ENCODE measurements around the gene LSM3.

The LSM3 gene

GRCh38 chr3:14147617-14148016 lies 31.0 kb upstream of the LSM3 start:
- Mint-ChIP-seq H3K27me3 (ENCODE audit: low read depth) (no peaks in the 10 kb centered on the region), H3K4me1 (ENCODE audit: low read depth) (peaks cover 25% of the 10 kb centered on the region), H3K36me3 (ENCODE audit: low read depth) (peaks cover 20% of the 10 kb centered on the region), H3K9me3 (no peaks in the 10 kb centered on the region), H3K27ac (peak overlapping the region; percentile 71), H3K4me3 (no peak overlapping the region)

DNA sequence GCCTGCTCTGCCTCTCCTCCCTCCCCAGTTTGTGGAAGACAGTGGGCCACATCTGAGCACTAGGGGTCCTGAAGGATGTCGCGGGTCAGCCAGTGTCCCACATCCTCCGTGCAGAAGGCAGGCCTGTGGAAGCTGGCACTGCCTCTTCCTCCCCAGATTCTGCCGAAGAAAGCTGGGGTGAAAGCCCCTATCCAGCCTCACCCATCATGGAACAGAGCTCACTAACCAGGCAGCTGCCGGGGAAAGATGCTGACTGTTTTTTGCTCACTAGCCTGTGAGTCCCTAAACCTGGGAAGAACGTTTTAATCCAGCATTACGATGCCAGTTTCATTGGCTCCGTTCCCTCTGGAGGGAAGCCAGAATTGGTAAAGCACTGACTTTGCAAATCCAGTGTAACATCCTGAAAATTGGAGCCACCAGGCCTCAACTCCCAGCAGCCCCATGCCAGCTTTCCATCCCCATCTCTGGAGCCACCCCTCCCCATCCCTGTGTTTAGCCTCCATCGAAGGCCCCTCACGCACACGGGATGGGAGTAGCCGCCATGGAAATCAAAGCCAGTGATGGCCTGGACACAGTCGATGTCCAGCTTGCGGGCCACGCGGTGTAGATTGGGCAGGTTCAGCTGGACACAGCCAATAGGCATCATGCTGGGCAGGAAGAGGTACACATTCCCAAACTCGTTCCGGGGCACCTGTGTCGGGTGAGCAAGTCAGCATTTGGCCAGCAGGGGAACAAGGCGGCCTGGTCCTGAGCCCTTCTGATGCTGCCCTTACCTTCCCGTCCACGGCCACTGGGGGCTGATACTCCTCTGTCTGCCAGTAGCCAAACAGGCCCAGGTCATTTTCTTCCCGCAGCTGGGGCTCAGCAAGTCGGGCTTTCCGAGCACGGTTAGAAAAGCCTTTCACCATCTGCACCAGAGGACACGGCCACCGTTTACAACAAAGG lies 30.3 kb upstream of the LSM3 start:
- H3K9me3 Mint-ChIP-seq, result no peaks in the 10 kb centered on the region
- no peak overlapping the region for H3K27ac Mint-ChIP-seq
- H3K4me3 Mint-ChIP-seq, result no peak overlapping the region
- H3K4me1 Mint-ChIP-seq (ENCODE audit: low read depth), result peaks cover 20% of the 10 kb centered on the region
- no peaks in the 10 kb centered on the region for H3K27me3 Mint-ChIP-seq (ENCODE audit: low read depth)
- H3K36me3 Mint-ChIP-seq (ENCODE audit: low read depth), result peaks cover 22% of the 10 kb centered on the region

GRCh38 chr3:14150078-14150477 lies 28.5 kb upstream of the LSM3 start:
- H3K27me3 Mint-ChIP-seq (ENCODE audit: low read depth), result no peaks in the 10 kb centered on the region
- H3K9me3 Mint-ChIP-seq, result no peaks in the 10 kb centered on the region
- peaks cover 32% of the 10 kb centered on the region for H3K36me3 Mint-ChIP-seq (ENCODE audit: low read depth)
- no peak overlapping the region for H3K4me3 Mint-ChIP-seq
- H3K27ac Mint-ChIP-seq, result no peak overlapping the region
- peaks cover 6% of the 10 kb centered on the region for H3K4me1 Mint-ChIP-seq (ENCODE audit: low read depth)

- peak overlapping the region; percentile 63 for H3K27ac Mint-ChIP-seq
- H3K9me3 Mint-ChIP-seq, result no peaks in the 10 kb centered on the region
- H3K27me3 Mint-ChIP-seq (ENCODE audit: low read depth), result no peaks in the 10 kb centered on the region
- H3K4me3 Mint-ChIP-seq, result no peak overlapping the region
- H3K36me3 Mint-ChIP-seq (ENCODE audit: low read depth), result peaks cover 30% of the 10 kb centered on the region
- H3K4me1 Mint-ChIP-seq (ENCODE audit: low read depth), result peaks cover 3% of the 10 kb centered on the region
Measured at GRCh38 chr3:14150491-14151230, 28.0 kb upstream of the LSM3 start.

- H3K4me3 Mint-ChIP-seq, result no peak overlapping the region
- no peak overlapping the region for H3K27ac Mint-ChIP-seq
- peaks cover 2% of the 10 kb centered on the region for H3K4me1 Mint-ChIP-seq (ENCODE audit: low read depth)
- H3K9me3 Mint-ChIP-seq, result no peaks in the 10 kb centered on the region
- peaks cover 35% of the 10 kb centered on the region for H3K36me3 Mint-ChIP-seq (ENCODE audit: low read depth)
- no peaks in the 10 kb centered on the region for H3K27me3 Mint-ChIP-seq (ENCODE audit: low read depth)
Measured at GRCh38 chr3:14151471-14152083, 27.0 kb upstream of the LSM3 start.

DNA sequence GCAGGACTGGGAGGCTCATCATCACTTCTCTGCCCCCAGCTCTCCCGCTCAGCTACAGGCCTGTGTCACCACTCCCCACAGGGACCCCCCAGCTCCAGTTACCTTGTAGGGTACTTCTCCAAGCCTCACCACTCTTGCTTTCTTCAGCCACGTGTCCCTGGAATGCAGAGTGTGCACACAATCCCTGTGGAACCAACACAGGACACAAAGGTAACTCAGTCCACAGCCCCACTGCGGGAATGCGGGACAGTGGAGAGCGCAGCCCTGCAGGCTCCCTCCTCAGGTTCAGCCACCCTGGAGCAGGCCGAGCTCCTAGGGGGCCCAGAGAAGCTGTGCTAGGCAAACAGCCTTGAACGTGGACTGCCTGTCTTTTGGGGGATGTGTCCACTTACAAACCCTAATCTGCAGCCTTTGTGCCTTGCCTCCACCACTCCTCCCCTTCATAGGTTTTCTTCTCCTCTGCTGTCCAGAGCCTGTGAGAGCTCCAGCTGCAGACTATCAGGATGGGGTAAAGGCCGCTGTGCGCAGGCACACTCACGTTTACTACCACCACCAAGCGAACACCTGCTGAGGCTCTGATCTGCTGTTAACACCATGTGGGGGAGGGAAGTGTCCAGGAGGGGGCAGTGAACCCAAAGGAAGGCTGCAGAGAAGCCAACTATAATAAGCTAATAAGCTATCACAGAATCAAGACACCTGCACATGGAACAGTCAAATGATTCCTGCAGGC lies 26.2 kb upstream of the LSM3 start:
- H3K27me3 Mint-ChIP-seq (ENCODE audit: low read depth), result no peaks in the 10 kb centered on the region
- peaks cover 2% of the 10 kb centered on the region for H3K4me1 Mint-ChIP-seq (ENCODE audit: low read depth)
- H3K36me3 Mint-ChIP-seq (ENCODE audit: low read depth), result peaks cover 42% of the 10 kb centered on the region
- no peak overlapping the region for H3K27ac Mint-ChIP-seq
- H3K4me3 Mint-ChIP-seq, result no peak overlapping the region
- H3K9me3 Mint-ChIP-seq, result no peaks in the 10 kb centered on the region

DNA sequence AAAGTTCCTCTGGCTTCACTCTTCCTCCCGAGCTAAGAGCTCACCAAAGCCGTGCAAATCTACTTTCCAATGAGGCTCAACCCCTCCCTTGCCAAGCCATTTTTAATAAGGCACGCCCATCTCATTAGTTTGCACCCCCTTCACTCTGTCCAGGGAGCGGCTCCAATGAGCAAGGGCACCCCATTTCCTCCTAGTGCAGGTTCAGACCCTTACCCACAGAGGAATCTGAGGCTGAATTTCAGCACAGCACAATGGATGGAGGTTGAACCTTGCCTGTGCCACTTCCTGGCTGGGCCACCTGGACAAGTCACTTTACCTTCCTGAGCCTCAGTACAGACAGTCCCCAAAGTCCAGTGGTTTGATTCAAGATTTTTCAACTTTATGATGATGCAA lies 25.7 kb upstream of the LSM3 start:
- Mint-ChIP-seq H3K27ac (no peak overlapping the region), H3K9me3 (no peaks in the 10 kb centered on the region), H3K27me3 (ENCODE audit: low read depth) (no peaks in the 10 kb centered on the region), H3K36me3 (ENCODE audit: low read depth) (peaks cover 42% of the 10 kb centered on the region), H3K4me3 (no peak overlapping the region), H3K4me1 (ENCODE audit: low read depth) (peaks cover 2% of the 10 kb centered on the region)

- H3K27ac Mint-ChIP-seq, result no peak overlapping the region
- H3K4me1 Mint-ChIP-seq (ENCODE audit: low read depth), result peaks cover 2% of the 10 kb centered on the region
- no peak overlapping the region for H3K4me3 Mint-ChIP-seq
- H3K9me3 Mint-ChIP-seq, result no peaks in the 10 kb centered on the region
- no peaks in the 10 kb centered on the region for H3K27me3 Mint-ChIP-seq (ENCODE audit: low read depth)
- peaks cover 48% of the 10 kb centered on the region for H3K36me3 Mint-ChIP-seq (ENCODE audit: low read depth)
Measured at GRCh38 chr3:14153663-14154062, 25.0 kb upstream of the LSM3 start.

DNA sequence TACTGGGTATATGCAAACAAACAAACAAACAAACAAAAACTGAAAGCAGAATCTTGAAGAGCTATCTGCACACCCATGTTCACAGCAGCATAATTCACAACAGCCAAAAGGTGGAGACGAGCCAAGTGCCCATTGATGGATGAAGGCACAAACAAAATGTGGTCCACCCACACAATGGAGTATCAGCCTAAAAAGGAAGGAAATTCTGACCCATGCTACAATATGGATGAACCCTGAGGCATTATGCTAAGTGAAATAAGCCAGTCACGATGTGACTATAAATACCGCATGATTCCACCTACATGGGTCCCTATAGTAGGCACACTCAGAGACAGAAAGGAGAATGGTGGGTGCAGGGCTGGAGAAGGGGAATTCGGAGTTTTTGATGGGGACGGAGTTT lies 24.3 kb upstream of the LSM3 start:
- H3K27me3 Mint-ChIP-seq (ENCODE audit: low read depth), result no peaks in the 10 kb centered on the region
- no peak overlapping the region for H3K27ac Mint-ChIP-seq
- H3K36me3 Mint-ChIP-seq (ENCODE audit: low read depth), result peaks cover 54% of the 10 kb centered on the region
- no peak overlapping the region for H3K4me3 Mint-ChIP-seq
- H3K9me3 Mint-ChIP-seq, result no peaks in the 10 kb centered on the region
- peaks cover 2% of the 10 kb centered on the region for H3K4me1 Mint-ChIP-seq (ENCODE audit: low read depth)

- Mint-ChIP-seq H3K27ac (no peak overlapping the region), H3K9me3 (no peaks in the 10 kb centered on the region), H3K27me3 (ENCODE audit: low read depth) (no peaks in the 10 kb centered on the region), H3K4me1 (ENCODE audit: low read depth) (peaks cover 2% of the 10 kb centered on the region), H3K4me3 (no peak overlapping the region), H3K36me3 (ENCODE audit: low read depth) (peaks cover 58% of the 10 kb centered on the region)
Measured at GRCh38 chr3:14154895-14155440, 23.6 kb upstream of the LSM3 start.

GRCh38 chr3:14156201-14156600 lies 22.4 kb upstream of the LSM3 start:
- no peak overlapping the region for H3K27ac Mint-ChIP-seq

GRCh38 chr3:14156843-14157561 lies 21.6 kb upstream of the LSM3 start:
- no peak overlapping the region for H3K4me3 Mint-ChIP-seq
- H3K27me3 Mint-ChIP-seq (ENCODE audit: low read depth), result no peaks in the 10 kb centered on the region
- H3K36me3 Mint-ChIP-seq (ENCODE audit: low read depth), result peaks cover 73% of the 10 kb centered on the region
- no peak overlapping the region for H3K27ac Mint-ChIP-seq
- peaks cover 3% of the 10 kb centered on the region for H3K4me1 Mint-ChIP-seq (ENCODE audit: low read depth)
- H3K9me3 Mint-ChIP-seq, result peaks cover 17% of the 10 kb centered on the region

More at GRCh38 chr3:14156201-14156600, 22.4 kb upstream of the LSM3 start:
- H3K4me1 Mint-ChIP-seq (ENCODE audit: low read depth), result peaks cover 3% of the 10 kb centered on the region
- H3K27me3 Mint-ChIP-seq (ENCODE audit: low read depth), result no peaks in the 10 kb centered on the region
- H3K36me3 Mint-ChIP-seq (ENCODE audit: low read depth), result peaks cover 65% of the 10 kb centered on the region
- peaks cover 9% of the 10 kb centered on the region for H3K9me3 Mint-ChIP-seq
- no peak overlapping the region for H3K4me3 Mint-ChIP-seq

- Mint-ChIP-seq H3K4me3 (no peak overlapping the region), H3K36me3 (ENCODE audit: low read depth) (peaks cover 81% of the 10 kb centered on the region), H3K27ac (no peak overlapping the region), H3K9me3 (peaks cover 24% of the 10 kb centered on the region), H3K4me1 (ENCODE audit: low read depth) (peaks cover 3% of the 10 kb centered on the region), H3K27me3 (ENCODE audit: low read depth) (no peaks in the 10 kb centered on the region)
Measured at GRCh38 chr3:14157951-14158350, 20.7 kb upstream of the LSM3 start.

Measured in T-helper 1 cell treated with Interleukin-12 subunit alpha and Interleukin-12 subunit beta and Interleukin-4 antibody, amounts not matched to agents 30 μg/mL and 1 μg/mL, for 36 hours (primary cell).